LoVo (cell line): ENCODE measurements around the gene OVCH2.
A peak's percentile ranks its signal among the peaks of the same experiment; 100 is the strongest.

Experiments used
- DNase-seq: peaks from one replicate; pipeline ENCODE4 v3.0.0-alpha.2; 2016; ENCODE audit warnings: low spot score

Gene OVCH2

GRCh38 chr11:7639643-7640025, 66.6 kb downstream of the OVCH2 start:
- DNase-seq: peak; percentile 19
